ENCODE data around the gene COL1A1.

The COL1A1 gene

GRCh38 chr17:50186661-50187393, 14.6 kb downstream of the COL1A1 start:
- no peak for DNase-seq (ENCODE audit: low read depth)

DNA sequence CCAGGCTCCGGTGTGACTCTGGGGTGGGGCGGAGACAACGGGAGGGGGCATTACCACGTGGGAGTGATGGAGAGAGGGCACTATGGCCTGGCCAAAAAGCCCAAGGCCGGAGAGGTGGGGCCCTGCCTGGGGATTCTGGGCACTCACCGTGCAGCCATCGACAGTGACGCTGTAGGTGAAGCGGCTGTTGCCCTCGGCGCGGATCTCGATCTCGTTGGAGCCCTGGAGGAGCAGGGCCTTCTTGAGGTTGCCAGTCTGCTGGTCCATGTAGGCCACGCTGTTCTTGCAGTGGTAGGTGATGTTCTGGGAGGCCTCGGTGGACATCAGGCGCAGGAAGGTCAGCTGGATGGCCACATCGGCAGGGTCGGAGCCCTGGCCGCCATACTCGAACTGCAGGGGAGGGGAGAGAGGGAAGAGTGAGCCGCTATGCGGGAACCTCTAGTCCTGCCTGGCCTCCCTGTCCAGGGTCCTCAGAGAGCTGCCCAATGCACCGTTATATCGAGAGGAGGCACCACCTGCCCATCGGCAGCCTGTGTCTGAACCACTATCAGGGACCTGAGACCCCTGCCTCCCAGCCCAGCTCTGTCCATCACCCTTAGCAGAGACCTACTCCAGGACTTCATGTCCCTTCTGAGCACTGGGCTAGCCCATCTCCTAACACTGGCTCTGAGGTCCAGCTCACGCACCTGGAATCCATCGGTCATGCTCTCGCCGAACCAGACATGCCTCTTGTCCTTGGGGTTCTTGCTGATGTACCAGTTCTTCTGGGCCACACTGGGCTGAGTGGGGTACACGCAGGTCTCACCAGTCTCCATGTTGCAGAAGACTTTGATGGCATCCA, 15.6 kb downstream of the COL1A1 start:
- DNase-seq (ENCODE audit: low read depth) = no peak

GRCh38 chr17:50184611-50185398, 16.6 kb downstream of the COL1A1 start:
- DNase-seq (ENCODE audit: low read depth) = no peak

- DNase-seq (ENCODE audit: low read depth) = no peak
These were observed 17.4 kb downstream of the COL1A1 start for GRCh38 chr17:50184064-50184463.

DNA sequence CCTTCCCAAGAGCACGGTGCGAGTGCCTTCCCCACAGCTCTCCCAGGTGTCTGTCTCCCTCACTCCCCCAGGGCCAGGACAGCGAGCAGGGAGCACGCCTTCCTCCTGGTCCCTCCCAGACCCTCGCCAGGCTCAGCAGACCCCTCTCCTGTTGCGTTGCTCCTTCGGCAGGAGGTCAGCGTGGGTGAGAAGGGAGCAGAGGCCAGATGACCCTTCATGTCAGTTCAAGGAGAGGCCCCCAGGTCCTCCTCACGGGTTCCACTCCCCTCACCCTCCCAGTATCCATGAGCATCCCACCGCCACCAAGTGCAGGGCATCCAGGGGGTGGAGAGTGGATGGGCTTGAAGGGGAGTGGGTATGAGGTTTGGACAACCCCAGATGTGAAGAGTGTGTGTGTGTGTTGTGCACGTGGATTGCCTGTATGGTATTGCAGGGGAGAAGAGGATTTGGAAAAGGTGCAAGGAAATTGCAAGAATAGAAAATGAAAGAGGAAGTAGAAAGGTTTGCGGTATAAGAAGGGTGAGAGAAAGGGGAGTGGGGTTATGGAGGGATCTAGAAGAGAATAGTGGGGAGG, 17.9 kb downstream of the COL1A1 start:
- DNase-seq (ENCODE audit: low read depth) = no peak

GRCh38 chr17:50182783-50183420, 18.5 kb downstream of the COL1A1 start:
- DNase-seq (ENCODE audit: low read depth) = no peak

- DNase-seq (ENCODE audit: low read depth) = no peak
These were observed 19.6 kb downstream of the COL1A1 start for GRCh38 chr17:50181591-50182560.

GRCh38 chr17:50181144-50181543, 20.3 kb downstream of the COL1A1 start:
- no peak for DNase-seq (ENCODE audit: low read depth)

DNA sequence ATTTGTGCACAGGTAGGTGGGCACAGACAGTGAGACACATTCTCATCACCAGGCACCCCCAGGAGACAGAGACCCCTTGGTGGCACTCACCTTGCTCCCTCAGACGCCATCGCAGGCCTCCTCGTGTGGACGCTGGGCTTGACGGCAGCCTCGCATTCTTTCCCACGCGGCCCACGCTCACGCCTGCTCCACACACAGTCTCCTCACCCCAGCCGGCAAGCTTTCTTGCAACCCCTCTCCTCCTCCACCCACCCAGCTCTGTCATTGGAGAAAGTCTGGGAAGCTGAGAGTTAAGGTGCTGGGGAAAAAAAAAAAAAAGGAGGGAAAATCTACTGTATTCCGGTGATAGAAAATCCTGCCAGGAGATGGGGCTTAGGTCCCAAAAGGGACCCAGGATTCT, 20.8 kb downstream of the COL1A1 start:
- no peak for DNase-seq (ENCODE audit: low read depth)

GRCh38 chr17:50180111-50180510, 21.3 kb downstream of the COL1A1 start:
- no peak for DNase-seq (ENCODE audit: low read depth)

- DNase-seq (ENCODE audit: low read depth) = peak; percentile 32
These were observed 23.2 kb downstream of the COL1A1 start for GRCh38 chr17:50177983-50178834.

DNA sequence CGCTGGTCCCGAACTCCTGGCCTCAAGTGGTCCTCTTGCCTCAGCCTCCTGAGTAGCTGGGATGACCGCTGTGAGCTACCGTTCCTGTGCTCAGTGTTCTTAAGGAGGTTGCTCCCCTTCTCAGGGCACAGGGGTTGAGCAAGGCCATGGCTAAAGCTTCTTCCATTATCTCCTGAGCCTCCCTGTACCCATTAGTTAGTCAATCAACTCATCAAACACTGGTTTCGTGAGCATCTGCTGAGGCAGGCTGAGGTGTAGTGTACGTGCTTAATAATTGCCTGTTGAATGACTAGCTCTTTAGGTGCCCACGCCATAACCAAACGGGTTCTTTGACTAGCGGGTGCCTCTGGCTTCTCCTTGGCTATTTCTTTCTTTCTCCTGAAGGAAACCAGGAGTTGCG, 24.0 kb downstream of the COL1A1 start:
- no peak for DNase-seq (ENCODE audit: low read depth)

GRCh38 chr17:50176559-50177357, 24.7 kb downstream of the COL1A1 start:
- no peak for DNase-seq (ENCODE audit: low read depth)

- DNase-seq (ENCODE audit: low read depth) = no peak
These were observed 26.2 kb downstream of the COL1A1 start for GRCh38 chr17:50175035-50175807.

GRCh38 chr17:50174444-50174843, 27.0 kb downstream of the COL1A1 start:
- DNase-seq (ENCODE audit: low read depth) = no peak

DNA sequence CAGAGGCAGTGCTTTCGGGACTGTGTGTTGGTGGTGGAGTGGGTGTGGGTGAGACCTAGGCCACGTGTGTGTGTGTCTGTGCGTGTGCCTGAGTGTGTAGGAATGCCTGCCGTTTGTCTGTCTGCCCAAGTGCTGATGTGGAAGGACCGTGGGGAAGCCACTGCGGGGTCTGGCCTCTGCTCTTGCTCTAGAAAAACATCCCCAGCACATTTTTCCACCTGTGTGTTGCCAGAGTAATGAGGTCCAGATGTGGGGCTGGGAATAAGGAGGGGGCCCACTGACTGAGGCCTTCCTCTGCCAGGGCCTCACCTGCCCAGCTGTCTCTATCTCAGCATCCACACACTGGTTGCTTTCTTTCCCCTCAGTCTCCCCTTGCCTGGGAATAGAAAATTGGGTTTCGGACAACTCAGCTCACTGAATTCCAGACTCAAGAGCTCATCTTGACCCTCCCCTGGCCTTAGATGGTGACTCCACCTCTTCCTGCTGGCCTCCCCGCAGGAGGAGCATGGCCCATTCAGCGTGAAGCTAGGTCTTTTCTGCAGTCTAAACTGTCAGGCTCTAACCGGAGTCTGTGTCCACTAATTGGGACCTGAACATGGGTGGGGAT, 28.0 kb downstream of the COL1A1 start:
- no peak for DNase-seq (ENCODE audit: low read depth)

- no peak for DNase-seq (ENCODE audit: low read depth)
These were observed 28.5 kb downstream of the COL1A1 start for GRCh38 chr17:50172936-50173334.

DNA sequence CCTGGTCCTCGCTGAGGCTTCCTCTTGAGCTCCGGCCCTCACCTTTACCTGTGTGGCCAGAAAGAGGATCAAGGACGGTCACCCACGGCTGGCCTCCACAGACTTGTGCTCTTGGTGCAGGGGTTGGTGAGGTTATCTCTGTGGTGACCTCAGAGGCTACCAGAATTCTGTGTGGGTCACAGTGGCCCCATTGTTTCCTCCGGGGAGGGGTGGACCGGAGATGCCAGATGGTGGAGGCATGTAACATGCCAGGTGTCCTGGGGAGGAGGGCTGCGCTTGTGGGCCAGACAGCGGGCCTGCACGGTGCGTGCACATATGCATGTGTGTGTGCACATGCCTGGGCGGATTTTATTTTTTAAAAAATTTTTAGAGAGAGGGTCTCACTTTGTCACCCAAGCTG, 29.3 kb downstream of the COL1A1 start:
- DNase-seq (ENCODE audit: low read depth) = no peak
